Measurements from ENCODE around the gene DCXR.

DNA sequence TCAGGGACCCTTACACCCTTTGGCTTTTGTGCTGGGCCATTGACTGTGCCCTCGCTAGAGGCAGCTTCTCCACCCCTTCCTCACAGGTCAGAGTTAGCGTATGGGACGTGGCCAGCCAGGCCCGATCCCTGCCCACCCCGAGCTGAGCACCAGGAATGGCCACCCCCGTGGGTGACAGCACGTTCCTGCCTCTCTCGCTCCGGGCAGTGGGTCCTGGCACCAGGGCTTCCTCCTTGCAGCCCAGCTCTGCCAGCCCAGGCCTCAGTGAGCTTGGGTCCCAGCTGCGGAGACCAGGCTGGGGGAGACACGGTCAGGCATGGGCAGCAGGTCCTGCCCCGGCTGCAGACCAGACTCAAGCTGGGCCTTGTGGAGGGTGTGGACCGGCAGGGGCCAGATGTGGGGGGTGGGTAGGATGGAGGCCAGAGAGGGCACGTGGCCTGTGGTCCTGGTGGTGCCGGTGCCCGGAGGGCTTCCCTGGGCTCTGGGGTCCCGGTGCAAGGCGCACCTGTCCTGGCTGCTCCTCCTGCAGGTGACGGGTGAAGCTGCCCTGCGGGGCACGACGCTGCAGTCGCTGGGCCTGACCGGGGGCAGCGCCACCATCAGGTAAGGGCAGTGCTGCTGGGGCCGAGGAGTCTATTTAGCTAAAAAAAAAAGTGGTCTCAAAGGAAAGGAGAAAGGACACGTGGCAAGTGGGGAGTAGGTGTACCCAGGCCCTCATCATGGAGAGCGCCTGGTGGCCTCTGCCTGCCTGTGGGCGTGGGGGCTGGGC is 41.9 kb downstream of the DCXR start:
- TF ChIP-seq, protein P1, sequence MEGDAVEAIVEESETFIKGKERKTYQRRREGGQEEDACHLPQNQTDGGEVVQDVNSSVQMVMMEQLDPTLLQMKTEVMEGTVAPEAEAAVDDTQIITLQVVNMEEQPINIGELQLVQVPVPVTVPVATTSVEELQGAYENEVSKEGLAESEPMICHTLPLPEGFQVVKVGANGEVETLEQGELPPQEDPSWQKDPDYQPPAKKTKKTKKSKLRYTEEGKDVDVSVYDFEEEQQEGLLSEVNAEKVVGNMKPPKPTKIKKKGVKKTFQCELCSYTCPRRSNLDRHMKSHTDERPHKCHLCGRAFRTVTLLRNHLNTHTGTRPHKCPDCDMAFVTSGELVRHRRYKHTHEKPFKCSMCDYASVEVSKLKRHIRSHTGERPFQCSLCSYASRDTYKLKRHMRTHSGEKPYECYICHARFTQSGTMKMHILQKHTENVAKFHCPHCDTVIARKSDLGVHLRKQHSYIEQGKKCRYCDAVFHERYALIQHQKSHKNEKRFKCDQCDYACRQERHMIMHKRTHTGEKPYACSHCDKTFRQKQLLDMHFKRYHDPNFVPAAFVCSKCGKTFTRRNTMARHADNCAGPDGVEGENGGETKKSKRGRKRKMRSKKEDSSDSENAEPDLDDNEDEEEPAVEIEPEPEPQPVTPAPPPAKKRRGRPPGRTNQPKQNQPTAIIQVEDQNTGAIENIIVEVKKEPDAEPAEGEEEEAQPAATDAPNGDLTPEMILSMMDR (IDR thresholded peaks at IDR 0.05; ENCODE audit: low read length): no peak
- TF ChIP-seq EZH2 (IDR thresholded peaks at IDR 0.05; ENCODE audit: borderline replicate concordance, low read length): no peak

Measured in OCI-LY1 (cell line).